Nucleus accumbens (tissue), 56 donors: ENCODE results near the gene NR3C1.

ENCODE experiments used
- DNase-seq, 56 donors: peaks; one replicate each; lab custom pipeline; 2025; lab: John Stamatoyannopoulos, UW

Gene NR3C1

GRCh38 chr5:143315214-143315613, 88.3 kb downstream of the NR3C1 start:
- no peak for DNase-seq

GRCh38 chr5:143314659-143315058, 88.8 kb downstream of the NR3C1 start:
- no peak for DNase-seq

GRCh38 chr5:143314099-143314498, 89.4 kb downstream of the NR3C1 start:
- no peak for DNase-seq

GRCh38 chr5:143313298-143313852, 90.1 kb downstream of the NR3C1 start:
- DNase-seq = no peak

- DNase-seq = no peak
Observed at GRCh38 chr5:143312822-143313221, 90.7 kb downstream of the NR3C1 start.

GRCh38 chr5:143311955-143312354, 91.5 kb downstream of the NR3C1 start:
- DNase-seq = no peak

- DNase-seq = no peak
Observed at GRCh38 chr5:143311428-143311827, 92.1 kb downstream of the NR3C1 start.

GRCh38 chr5:143309661-143310431, 93.6 kb downstream of the NR3C1 start:
- DNase-seq = no peak

- DNase-seq = no peak
Observed at GRCh38 chr5:143308731-143309130, 94.8 kb downstream of the NR3C1 start.

GRCh38 chr5:143306040-143306439, 97.4 kb downstream of the NR3C1 start:
- no peak for DNase-seq

- no peak for DNase-seq
Observed at GRCh38 chr5:143304836-143305475, 98.5 kb downstream of the NR3C1 start.

GRCh38 chr5:143302341-143303045, 101.0 kb downstream of the NR3C1 start:
- DNase-seq = no peak

- no peak for DNase-seq
Observed at GRCh38 chr5:143297756-143298155, 105.7 kb downstream of the NR3C1 start.

GRCh38 chr5:143290125-143290524, 113.4 kb downstream of the NR3C1 start:
- no peak for DNase-seq

- no peak for DNase-seq
Observed at GRCh38 chr5:143284521-143284920, 119.0 kb downstream of the NR3C1 start.

- no peak for DNase-seq
Observed at GRCh38 chr5:143284002-143284401, 119.5 kb downstream of the NR3C1 start.

- no peak for DNase-seq
Observed at GRCh38 chr5:143281226-143281625, 122.3 kb downstream of the NR3C1 start.

- DNase-seq = no peak
Observed at GRCh38 chr5:143279698-143280097, 123.8 kb downstream of the NR3C1 start.

- no peak for DNase-seq
Observed at GRCh38 chr5:143277536-143277935, 126.0 kb downstream of the NR3C1 start.

- DNase-seq = no peak
Observed at GRCh38 chr5:143275512-143276363, 127.7 kb downstream of the NR3C1 start.
